GM18498 (cell line): ENCODE data around the gene SPRN.
"Not testable (repeated sequence)": the region's sequence is repeated elsewhere in the genome, so short reads cannot be mapped to it uniquely, and the experiment has no call there.

Source experiments
- ATAC-seq: cut with Tn5 transposase; IDR thresholded peaks from one replicate; pipeline ENCODE4 v1.9.1; 2021; ENCODE audit warnings: mild to moderate bottlenecking, moderate library complexity; ENCODE audit not compliant: unreplicated experiment

Gene SPRN

DNA sequence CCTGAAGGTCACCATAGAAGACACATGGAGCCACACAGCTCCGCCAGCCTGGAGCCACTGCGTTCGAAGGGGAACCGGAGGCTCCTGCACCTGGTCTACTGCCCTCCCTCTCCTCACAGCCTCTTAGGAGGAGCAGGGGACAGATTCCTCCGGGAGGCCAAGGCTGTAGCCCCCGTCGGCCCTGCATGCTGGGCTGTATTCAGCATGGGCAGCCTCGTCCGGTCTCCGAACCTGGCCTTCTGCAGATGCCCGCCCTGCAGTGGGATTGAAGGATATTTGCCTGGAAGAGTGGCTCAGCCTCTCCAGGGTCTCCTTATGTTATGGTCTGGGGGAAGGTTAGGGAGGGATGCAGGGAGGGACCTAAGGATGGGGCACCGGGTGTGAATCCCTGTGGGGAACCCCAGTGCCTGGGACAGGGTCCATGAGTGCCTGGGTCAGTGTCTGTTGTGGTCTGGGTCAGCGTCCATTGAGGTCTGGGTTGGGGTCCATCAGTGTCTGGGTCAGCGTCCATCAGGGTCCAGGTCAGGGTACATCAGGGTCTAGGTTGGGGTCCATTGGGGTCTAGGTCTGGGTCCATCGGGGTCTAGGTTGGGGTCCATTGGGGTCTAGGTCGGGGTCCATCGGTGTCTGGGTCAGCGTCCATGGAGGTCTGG, 16.3 kb upstream of the SPRN start:
- ATAC-seq, result no peak

DNA sequence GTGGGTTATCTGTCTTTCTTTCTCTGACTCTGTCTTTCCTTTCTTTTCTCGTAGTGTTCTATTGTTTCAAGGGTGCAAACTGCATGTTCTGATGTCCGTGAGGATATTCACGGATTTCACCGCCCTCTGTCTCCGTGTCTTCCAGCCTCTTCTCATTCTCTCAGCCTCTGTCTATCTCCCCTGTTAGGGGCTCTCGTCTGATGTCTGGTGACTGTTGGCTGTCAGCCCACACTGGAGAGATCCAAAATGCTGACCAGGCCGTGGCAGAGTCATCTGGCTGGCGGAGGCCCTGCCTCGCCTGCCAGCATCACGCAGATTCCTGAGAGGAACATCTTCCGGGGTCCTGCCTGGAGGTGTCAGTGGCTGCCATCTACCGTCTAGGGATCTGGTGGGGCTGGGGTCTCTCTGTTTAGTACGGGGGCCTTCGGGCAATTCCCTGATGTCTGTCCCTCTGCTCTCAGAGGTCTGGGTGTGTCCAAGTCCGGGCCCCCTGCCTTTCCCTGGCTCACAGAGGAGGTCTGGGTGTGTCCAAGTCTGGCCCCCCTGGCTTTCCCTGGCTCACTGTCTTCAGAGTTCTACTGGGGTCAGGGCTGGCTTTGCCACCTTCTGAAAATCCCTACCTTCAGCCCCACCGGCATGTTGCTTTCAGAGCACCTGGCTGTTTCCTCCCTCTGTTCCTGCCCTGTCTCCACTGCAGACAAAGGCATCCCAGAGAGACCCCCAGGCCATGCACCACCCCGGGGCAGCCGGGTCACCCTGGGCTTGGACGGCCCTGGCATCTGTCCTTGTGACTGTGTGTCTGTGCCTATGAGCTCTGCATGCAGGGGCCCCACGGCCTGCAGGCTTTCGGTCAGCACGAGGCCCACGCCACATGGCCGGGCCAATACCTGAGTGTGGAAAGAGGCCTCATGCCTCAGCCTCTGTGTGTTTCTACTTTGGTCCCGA, 15.4 kb upstream of the SPRN start:
- ATAC-seq, result no peak

DNA sequence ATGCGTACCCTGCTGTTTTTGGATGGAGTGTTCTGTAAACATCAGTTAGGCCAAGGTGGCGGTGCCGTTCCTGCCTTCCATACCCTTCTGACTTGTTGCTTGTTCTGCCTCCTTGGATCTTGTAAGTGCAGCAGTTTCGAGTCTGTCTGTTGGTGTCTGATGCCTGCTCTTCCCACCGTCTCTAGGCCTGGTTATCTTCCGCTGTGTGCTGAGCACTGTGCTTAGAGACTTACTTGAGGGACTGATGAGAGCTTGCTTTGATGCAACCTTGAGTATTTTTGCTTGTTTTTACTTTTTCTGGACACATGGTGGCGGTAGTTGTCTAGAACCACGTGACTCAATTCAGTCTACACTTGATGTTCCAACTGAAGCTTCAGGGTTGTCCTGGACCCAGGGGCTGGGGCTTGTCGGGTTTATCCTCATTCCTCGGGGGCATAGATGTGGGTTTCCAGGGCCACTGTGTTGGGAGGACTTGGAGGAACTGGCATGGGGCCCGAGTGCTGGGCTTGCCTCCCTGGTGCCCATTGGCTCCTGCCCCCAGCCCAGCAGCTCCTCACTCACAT, 14.4 kb upstream of the SPRN start:
- no peak for ATAC-seq

DNA sequence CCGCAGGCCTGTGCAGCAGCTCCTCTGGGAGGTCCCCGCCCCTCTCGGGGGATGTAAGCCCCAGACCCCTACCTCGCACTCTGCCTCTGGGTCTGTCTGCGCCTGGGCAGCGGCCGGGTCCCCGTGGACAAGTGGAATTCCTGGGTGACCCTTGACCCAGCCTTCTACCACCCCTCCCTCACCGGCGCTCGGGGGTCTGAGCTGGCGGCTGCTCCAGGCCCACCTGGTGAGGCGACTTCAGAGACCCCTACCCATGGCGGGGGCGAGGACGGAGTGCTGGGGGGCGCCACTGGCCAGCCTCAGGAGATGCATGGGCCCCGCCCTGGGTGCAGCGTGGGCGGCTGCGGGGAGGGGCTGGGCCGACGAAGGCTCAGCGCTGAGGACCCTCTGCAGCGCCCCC, 8.4 kb upstream of the SPRN start:
- ATAC-seq, result not testable (repeated sequence)

DNA sequence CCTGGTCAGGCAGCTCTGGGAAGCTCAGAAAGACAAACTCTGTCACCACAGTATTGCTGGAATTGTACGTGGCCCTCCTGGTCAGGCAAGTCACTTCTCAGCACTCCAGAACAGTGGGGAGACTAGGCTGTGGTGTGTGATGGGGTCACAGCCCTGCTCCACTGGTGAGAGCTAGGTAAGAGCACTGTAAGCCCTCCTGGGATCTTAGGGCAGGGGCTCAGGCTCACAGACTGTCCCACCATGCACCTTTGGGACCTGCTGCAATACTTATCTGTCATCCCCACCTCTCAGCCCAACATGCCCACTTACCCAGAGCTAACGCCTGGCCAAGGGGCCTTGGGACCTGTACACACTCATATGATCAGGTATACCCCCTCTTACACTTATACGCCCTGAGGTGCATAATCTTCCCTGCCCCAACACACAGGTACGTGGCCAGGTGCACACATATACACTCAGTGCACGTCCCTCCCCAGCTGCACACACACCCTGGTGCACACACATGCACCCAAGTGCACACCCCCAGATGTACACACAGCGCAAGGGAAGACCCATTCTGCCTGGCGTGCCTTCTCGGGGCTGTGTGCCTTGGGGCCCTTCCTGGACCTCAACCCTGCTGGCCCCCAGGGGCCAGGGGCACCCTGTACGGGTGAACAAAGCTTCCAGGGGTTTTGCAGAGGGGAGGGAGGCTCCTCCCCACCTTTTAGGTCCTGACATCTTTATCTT, 7.6 kb upstream of the SPRN start:
- ATAC-seq, result not testable (repeated sequence)

DNA sequence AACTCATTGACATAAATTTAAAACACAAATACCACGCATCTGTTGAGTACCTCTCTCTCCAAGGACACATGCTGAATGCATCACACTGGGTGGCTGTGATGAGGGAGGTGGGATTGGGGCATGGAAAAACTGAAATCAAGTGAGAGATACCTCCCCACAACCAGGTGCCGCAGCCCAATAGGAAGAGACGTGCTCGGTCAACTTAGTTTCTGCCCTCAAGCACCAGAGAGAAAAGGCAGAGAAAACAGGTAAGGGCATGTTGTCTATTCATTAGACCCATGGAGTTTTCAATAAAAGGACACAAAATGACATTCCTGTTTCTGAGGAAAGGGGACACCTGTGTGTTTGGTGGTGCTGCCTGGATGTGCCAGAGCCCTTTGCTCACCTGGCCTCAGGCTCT, 5.1 kb upstream of the SPRN start:
- not testable (repeated sequence) for ATAC-seq

DNA sequence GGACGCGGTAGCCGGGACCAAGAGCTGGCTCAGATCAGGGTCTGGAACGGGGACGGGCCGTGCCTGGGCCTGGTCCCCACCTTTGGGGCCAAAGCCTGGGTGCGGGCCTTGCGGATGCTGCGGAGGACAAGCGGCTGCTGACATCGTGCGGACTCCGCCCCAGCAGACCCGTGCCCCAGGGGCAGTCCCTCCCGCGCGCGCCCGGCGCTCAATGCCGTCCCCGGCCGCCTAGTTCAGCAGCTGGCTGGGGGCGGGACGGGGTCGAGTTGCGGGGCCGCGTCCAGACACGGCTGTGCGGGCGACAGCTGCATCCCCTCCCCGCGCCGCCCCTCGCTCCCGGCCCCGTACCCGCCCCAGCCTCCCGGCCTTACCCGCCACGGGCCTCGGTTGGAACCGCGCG, 323 bp downstream of the SPRN start:
- ATAC-seq, result not testable (repeated sequence)

DNA sequence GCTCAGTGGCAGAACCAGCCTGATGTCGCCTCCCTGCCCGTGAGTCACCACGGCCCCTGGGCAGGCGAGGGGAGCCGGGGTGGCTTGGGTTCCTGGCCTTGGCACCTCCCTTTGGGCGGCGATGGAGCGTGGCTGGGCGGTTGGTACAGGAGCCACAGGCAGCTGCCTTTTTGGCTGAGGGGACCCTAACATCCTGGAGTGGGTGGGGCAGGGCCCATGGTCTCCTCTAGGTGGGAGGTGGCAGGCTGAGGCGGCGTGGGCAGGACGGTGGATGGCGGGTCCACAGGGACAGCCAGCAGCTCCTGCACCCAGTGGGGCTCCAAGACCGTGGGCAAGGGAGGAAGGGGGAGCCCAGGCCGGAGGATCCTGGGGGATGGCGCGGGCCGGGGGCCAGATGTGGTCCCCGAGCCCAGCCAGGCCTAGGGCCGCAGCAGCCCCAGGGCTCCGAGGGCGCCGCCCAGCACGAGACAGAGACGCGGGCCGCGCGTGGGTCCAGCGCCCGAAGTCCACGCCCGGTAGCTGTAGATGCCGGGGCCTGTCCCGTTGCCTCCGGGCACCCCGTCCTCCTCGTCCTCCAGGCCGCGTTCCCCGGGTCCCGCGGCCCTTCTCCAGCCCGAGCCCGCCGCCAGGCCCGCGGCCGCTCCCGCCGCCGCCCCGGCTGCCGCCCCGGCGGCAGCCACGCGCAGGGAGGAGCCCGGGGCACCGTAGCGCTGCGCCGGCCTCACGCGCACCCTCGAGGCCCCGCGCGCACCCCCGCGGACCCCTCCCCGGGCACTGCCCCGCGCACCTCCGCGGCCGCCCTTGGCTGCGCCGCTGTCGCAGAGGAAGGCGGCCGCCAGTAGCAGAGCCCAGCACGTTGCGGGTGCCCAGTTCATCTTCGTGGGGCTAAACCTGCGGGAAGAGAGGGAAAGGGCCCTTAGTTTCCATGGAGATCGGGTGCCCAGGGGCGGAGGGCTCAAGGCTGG, 1.3 kb downstream of the SPRN start:
- no peak for ATAC-seq

DNA sequence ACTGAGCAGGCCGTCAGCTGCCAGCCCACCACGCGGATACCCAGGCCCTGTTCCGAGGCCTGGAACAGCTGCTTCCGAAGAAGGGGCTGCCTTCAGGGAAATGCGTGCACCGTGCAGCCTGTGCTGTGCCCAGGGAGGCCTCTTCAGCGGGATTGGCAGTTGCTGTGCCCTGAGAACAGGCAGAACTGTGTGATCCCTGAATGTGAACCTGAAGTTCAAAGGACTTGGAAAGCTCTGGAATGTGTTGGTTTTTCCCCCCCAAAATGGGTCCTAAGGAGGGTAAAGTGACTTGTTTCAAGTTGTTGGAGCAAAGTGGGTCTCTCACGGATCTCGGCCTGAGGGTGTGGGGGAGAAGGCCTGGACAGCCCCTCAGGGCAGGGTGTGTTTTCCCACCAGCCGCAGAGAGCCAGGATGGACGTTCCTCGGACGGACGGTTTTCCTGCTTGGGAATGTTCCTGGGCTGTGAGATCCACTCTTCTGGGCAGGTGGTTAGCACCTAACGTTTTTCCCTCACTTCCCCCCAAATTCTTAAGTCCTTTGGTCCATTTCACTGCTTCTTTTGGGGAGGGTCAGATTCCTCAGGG, 2.1 kb downstream of the SPRN start:
- no peak for ATAC-seq

DNA sequence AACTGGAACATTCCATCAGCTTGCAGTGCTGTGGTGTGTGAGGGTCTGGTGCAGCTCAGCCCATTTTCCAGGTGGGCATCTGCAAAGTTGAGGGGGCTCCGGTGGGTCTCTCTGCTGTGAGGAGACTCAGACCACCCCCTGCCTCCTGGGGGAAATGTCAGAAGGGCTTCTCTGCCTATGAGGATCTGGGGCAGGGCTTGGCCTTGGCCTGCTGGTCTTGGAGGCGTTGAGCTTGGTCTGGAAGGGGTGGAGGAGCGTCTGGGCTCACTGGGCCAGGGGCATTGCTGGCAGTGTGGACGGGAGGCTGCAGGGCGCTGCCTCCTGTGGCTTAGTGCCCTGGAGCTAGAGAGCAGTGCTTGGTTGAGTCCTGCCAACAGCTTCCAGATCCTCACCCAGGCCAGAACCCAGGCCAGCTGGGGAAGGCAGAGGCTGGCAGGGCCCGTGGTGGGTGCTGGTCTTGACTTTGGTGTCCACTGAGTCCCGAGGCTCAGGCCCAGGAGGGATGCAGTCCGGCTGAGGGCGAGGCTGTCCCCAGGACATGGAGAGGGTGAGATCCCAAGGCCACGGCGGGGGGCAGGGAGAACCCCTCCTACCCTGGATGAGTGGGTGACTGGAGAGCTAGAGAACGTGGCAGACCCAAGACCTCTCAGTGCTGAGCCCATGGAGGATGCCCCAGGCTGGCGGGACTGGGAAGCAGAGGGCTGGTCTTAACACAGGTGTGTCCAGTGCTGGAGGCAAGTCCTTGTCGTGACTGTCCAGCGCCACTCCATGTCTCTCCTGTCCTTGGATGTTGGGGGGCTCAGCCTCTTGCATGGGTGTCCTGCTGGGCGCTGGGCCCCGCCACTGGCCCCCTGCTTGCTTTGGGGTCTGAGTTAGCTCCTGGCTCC, 2.8 kb downstream of the SPRN start:
- no peak for ATAC-seq

DNA sequence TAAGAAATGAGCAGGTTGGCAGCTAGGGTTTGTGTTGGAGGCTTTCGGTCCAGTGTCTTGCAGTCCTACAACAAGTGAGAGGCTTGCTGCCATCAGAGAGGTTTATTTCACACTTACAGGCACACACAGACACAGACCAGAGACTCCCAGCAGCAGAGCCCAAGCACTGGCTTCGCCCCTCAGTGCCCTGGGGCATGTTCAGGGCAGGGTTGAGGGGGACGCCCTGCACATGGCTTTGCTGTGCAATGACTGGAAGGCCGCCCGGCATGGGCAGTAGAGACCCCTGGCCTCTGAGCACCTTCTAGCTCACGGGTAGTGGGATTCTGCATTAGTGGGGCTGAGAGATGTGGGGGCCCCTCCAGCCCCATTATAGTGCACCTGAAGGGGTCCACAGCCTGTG, 3.8 kb downstream of the SPRN start:
- no peak for ATAC-seq

DNA sequence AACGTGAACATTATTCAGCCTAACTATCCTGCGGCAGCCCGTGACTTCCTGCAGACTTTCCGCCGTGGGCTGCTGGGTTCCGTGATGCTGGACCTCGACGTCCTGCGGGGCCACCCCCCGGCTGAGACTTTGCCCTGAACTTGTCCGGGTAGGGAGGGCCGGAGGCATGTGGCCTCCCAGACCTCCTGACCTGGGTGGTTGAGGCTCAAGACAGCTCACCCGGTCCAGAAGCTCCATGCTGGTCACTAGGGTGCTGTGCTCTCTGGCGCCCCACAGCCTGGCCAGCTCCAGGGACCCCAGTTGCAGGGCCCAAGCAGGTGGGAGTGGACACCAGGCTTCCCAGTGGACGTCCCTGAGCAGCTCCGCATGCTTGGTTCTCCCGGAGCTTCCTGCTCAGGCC, 4.4 kb downstream of the SPRN start:
- ATAC-seq, result no peak

DNA sequence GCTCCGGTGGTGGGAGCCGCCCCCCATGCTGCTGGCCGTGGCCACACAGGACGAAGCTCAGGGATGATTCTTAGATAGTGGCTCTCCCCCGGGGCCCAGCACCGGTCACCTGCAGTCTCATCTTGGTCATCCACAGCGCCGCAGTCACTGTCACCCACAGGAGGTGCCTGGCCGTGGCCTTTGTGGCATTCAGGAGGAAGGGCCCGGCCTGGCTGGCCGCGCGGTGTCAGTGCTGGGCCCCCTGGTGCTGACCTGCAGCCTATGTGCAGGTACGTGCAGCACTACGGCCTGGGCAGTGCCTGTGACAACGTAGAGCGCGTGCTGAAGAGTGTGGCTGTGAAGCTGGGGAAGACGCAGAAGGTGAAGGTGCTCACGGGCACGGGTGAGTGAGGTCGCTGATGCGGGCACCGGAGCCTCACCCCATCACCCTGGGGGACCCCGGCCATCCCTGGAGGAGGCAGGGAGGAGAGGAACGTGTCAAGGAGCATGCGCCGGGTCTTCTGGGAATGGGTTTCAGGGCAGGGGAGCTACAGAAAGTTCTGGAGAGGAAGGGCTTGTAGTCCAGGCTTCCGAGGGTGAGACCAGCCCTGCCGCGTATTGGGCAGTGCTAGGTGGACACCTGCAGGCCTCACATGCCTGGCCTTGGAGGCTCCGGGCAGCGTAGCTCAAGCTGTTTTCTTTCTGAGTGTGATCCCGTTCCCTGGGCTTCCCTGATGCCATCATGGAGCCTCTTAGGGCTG, 5.0 kb downstream of the SPRN start:
- ATAC-seq, result no peak

DNA sequence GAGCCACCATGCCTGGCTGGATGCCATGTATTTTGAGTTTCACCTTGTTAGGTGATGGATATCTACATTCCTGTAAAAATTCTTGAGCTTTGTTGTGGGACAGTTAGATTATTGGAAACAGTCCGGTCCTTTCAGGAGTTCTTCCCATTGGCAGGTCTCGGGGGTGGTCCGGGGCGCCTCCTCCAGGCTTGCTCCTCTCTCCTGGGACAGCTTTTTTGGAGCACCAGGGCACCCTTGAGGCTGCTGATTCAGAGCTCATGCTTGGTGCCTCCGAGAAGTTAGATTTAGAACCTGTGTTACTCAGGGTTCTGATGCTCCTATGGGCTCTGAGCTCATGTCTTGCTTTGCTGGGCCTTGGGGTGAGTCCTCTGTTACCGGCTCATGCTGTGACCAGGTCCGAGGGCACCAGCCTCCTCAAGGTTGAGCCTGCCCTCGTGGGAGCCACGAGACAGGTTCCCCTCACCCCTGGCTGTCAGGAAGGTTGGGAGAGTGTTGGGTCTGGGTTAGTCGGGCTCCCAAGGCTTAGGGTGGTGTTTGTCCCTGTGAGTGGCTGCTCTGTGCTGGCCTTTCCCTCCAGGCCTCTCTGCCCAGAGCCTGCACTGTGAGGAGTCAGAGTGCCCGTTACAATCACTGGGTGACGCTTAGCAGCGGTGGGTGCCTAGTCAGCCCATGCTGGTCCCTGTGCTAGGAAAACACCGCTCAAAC, 6.0 kb downstream of the SPRN start:
- ATAC-seq, result no peak

DNA sequence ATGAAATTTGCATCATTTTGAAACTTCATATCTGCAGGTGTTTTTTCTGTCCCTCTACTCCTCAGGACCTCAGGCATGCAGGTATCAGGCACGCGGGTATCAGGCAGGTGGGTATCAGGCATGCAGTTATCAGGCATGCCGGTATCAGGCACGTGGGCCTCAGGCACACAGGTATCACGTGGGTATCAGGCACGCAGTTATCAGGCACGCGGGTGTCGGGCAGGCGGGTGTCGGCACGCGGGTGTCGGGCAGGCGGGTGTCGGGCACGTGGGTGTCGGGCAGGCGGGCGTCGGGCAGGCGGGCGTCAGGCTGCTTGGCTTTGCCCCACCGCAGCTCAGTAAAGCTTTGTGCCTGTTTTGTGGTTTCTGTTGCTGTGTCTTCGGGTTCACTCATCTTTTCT, 8.7 kb downstream of the SPRN start:
- ATAC-seq, result no peak

DNA sequence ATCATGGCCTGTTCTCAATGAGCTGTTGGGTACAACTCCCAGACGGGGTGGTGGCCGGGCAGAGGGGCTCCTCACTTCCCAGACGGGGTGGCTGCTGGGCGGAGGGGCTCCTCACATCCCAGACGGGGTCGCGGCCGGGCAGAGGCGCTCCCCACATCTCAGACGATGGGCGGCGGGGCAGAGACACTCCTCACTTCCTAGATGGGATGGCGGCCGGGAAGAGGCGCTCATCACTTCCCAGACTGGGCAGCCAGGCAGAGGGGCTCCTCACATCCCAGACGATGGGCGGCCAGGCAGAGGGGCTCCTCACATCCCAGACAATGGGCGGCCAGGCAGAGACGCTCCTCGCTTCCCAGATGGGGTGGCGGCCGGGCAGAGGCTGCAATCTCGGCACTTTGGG, 10.0 kb downstream of the SPRN start:
- not testable (repeated sequence) for ATAC-seq

DNA sequence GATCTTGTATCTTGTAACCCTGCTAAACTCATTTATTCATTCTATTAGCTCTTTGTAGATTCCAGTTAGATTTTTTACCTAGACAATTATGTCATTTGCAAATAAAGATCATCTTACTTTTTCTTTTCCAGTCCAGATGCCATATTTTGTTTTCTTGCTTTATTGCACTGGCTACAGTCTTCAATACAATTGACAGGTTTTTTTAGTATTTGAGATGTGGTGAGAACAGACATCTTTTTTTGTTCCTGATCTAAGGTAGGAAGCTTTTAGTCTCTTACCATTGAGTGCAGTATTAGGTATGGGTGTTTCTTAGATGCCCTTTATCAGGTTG, 12.1 kb downstream of the SPRN start:
- no peak for ATAC-seq
